ENCODE measurements around the gene CELSR1.
A peak's percentile ranks its signal among the peaks of the same experiment; 100 is the strongest.

CELSR1 gene

DNA sequence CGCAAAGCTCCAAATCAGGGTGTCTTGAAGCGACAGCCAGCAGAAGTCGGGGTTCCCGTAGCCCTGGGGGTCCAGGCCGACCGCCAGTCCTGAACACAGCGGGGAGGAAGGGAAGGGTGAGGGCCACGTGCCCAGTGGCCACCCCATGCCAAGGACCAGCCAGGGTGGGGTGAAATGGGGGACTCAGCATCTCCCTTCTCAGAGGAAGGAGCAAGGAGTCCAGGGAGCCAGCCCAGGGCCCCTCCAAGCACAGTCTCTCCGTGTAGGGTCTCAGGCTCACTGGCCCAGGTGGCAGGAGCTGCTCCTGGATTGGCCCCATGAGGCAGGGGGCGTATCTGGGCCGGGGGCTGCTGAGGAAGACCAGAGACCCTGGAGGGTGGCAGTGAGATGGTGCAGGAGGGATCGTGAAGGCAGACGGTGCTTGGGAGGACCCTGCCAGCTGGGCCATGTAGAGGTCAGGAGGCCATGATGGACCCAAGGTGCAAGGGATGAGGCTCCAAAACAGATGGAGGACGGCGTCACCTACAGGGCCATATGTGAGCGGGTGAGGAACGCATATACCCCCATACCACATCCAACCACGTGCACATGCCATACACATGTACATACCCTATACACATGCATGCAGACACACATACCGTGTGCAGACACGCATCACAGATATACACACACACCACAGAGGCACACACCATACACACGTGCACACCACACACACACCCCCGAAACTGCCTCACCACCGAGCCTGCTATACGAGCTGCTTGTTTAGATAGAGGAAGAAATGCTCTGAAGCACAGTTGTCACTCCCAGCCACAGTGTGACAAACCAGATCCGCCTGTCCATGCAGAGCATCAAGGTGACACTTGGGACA lies 167.5 kb downstream of the CELSR1 start:
- TF ChIP-seq, protein P1, sequence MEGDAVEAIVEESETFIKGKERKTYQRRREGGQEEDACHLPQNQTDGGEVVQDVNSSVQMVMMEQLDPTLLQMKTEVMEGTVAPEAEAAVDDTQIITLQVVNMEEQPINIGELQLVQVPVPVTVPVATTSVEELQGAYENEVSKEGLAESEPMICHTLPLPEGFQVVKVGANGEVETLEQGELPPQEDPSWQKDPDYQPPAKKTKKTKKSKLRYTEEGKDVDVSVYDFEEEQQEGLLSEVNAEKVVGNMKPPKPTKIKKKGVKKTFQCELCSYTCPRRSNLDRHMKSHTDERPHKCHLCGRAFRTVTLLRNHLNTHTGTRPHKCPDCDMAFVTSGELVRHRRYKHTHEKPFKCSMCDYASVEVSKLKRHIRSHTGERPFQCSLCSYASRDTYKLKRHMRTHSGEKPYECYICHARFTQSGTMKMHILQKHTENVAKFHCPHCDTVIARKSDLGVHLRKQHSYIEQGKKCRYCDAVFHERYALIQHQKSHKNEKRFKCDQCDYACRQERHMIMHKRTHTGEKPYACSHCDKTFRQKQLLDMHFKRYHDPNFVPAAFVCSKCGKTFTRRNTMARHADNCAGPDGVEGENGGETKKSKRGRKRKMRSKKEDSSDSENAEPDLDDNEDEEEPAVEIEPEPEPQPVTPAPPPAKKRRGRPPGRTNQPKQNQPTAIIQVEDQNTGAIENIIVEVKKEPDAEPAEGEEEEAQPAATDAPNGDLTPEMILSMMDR (IDR thresholded peaks at IDR 0.05; ENCODE audit: low read depth, low read length, missing control alignments): no peak
- no peak for DNase-seq (ENCODE audit: extremely low read depth, low read depth)
- H3K4me3 ChIP-seq (replicated peaks; ENCODE audit: low read depth, low read length): no peak overlapping the region

DNA sequence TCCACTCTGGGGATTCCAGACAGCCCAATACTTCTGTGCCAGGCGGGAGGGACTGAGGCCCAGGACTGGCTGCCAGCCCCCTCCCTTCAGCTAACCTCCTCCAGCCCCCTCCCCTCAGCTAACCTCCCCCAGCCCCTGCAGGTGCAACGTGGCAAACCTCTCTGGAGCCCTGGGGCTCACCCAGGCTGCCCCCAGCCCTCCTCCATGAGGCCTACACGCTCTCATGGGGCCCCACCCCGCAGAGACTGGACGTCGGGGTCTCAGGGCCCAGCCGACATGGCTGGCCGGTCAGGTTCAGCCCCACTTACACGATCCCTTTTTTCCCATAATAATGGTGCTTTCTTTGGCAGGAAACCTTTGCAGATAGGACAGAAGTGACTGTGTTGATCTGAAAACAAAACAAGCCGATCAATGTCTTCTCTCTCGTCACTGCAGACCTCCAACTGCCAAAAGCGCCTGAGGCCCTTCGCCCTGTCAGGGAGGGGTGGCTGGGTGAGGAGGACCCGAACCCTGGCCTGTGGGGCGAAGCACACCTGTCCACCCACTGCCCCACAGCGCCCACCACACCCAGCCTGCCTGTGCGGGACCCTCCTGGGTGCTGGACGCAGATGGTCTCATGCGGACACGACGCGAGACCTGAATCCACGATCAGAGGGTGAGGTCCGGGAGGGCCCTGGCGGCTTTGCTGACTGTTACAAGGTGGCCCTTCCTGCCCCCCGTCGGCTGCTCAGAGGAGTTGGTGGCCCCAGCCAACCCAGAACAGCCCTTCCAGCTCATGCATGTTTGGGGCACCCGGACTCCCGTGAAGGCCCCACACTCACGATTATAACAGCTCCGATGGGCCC lies 168.3 kb downstream of the CELSR1 start:
- H3K4me3 ChIP-seq (replicated peaks; ENCODE audit: low read depth, low read length): no peak overlapping the region
- TF ChIP-seq, protein P1 (IDR thresholded peaks at IDR 0.05; ENCODE audit: low read depth, low read length, missing control alignments): no peak
- DNase-seq (ENCODE audit: extremely low read depth, low read depth): no peak

DNA sequence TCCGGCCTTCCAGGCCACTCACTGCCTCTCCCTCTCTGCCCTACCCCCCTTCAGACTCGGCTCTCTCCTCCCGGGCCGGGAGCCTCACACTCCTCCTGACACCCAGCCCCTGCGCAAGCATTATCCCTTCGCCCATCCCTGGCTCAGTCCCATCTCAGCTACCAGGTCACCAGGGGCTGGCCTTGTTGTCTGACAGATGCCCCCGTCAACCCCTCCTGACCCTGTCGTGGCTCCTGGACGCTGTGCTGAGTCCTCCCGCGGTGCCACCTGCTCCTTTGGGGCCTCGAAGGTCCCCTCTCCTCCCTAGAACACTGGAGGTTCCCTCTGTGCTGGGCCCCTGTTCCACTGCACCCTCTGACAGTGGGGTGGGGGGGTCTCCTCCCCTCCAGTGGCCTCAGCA lies 169.0 kb downstream of the CELSR1 start:
- TF ChIP-seq, protein P1 (IDR thresholded peaks at IDR 0.05; ENCODE audit: low read depth, low read length, missing control alignments): no peak
- DNase-seq (ENCODE audit: extremely low read depth, low read depth): no peak
- no peak overlapping the region for H3K4me3 ChIP-seq (replicated peaks; ENCODE audit: low read depth, low read length)

DNA sequence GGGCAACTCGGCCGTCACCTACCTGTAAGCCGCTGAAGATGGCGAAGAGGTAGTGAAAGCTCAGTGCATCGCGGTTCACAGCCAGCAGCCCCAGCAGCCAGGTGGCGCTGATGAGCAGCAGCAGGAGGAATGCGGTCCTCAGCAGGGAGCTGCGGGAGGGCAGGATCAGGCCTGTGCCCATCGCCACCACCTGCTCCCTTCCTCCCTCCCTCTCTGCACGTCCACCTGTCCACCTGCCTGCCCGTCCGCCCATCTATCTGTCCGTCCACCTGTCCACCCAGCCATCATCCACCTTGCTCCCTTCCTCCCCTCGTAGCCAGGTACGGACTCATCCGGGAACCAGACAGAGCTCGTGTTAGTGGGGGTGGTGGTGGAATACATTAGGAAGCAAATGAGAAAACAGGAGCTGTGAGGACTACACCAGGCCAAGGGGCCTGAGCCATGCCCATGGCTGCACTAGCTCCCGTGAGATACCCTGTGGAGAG lies 169.7 kb downstream of the CELSR1 start:
- no peak overlapping the region for H3K4me3 ChIP-seq (replicated peaks; ENCODE audit: low read depth, low read length)
- TF ChIP-seq, protein P1 (IDR thresholded peaks at IDR 0.05; ENCODE audit: low read depth, low read length, missing control alignments): peak; percentile 91
- no peak for DNase-seq (ENCODE audit: extremely low read depth, low read depth)

DNA sequence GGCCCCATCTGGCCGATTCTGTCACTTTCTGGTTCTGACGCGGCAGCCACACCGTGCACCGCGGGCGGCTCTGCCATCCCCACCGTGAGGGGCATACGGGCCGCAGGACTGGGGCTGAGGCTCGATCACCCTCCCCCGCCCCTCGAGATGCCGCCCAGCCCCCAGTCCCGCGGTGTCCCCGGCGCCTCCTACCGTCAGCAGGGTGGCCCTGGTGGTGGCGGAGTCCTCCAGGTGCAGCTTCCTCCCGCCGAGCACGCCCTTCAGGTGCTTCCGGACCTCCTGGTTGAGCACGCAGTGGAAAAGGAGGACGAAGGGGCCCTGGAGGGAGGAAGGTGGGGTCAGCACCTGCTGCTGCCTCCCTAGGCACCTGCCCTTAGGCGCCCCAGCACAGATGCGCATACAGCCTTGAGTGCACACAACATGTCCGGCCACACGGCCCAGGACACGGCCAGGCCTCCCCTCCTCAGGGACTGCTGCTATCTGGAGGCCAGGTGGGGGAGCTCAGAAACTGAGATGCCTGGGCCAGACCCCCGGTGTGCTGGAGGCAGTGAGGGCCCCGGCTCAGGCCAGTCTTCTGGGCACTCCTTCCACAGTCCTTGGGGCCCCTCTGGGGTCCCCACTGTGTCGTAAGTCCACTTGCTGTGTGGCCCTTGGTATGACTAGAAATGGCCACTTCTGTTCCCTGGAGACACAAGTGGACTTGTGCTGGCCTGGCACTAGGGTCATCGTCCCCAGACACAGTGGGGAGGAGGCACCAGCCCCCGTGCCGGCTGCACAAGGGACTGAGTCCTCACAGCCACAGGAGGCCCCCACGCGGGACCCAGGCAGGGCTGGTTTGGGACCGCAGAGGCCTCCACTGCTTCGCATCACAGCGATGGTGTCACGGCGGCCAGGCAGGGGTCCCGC lies 170.4 kb downstream of the CELSR1 start:
- no peak overlapping the region for H3K4me3 ChIP-seq (replicated peaks; ENCODE audit: low read depth, low read length)
- DNase-seq (ENCODE audit: extremely low read depth, low read depth): no peak
- TF ChIP-seq, protein P1 (IDR thresholded peaks at IDR 0.05; ENCODE audit: low read depth, low read length, missing control alignments): no peak

DNA sequence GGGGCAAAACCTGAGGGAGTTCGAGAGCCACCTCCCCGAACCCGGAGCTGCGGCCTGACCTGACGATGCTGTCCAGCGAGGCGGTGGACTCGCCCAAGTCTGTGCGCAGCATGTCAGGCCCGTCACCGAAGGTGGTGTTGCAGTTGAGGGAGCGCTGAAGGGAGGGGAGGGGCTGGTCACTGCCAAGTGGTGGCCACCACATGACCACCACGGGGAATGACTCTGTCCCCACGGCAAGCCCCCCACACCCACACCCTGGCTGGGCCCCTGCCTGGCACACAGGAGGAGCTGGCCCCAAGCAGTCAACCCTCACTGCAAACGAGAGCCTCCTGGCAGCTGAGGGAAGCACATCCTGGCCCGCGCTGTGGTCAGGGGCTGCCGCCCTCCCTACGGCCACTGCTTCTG lies 171.1 kb downstream of the CELSR1 start:
- TF ChIP-seq, protein P1 (IDR thresholded peaks at IDR 0.05; ENCODE audit: low read depth, low read length, missing control alignments): no peak
- no peak for DNase-seq (ENCODE audit: extremely low read depth, low read depth)
- no peak overlapping the region for H3K4me3 ChIP-seq (replicated peaks; ENCODE audit: low read depth, low read length)
